ENCODE measurements around the gene EHMT1. TPM values are rescaled to one million over a fixed set of nuclear protein-coding genes. Genes with fewer than 3 reads are reported as not detected.
A peak's percentile ranks its signal among the peaks of the same experiment; 100 is the strongest.

Gene EHMT1
- total RNA-seq, 4 donors from 2014 or later, result 96.4 to 136 (median 118) TPM

- 96 to 97% methylated on average over 13 to 14 of the region's 14 CpGs for WGBS, 2 donors
These were observed 32.0 kb upstream of the EHMT1 start for GRCh38 chr9:137586854-137587253.

GRCh38 chr9:137588311-137588710, 30.5 kb upstream of the EHMT1 start:
- no peak overlapping the region for H3K4me3 ChIP-seq
- TF ChIP-seq POLR2A (IDR thresholded peaks at IDR 0.05) (no peak), EP300 (IDR thresholded peaks at IDR 0.05) (no peak)
- TF ChIP-seq, protein P1, sequence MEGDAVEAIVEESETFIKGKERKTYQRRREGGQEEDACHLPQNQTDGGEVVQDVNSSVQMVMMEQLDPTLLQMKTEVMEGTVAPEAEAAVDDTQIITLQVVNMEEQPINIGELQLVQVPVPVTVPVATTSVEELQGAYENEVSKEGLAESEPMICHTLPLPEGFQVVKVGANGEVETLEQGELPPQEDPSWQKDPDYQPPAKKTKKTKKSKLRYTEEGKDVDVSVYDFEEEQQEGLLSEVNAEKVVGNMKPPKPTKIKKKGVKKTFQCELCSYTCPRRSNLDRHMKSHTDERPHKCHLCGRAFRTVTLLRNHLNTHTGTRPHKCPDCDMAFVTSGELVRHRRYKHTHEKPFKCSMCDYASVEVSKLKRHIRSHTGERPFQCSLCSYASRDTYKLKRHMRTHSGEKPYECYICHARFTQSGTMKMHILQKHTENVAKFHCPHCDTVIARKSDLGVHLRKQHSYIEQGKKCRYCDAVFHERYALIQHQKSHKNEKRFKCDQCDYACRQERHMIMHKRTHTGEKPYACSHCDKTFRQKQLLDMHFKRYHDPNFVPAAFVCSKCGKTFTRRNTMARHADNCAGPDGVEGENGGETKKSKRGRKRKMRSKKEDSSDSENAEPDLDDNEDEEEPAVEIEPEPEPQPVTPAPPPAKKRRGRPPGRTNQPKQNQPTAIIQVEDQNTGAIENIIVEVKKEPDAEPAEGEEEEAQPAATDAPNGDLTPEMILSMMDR (IDR thresholded peaks at IDR 0.05), result no peak
- WGBS, 2 donors, result 87% methylated on average over 7 to 13 of the region's 13 CpGs

More at GRCh38 chr9:137586854-137587253, 32.0 kb upstream of the EHMT1 start:
- DNase-seq (ENCODE audit: low spot score in 2 of 2), result no peak
- H3K4me1 ChIP-seq, result peaks cover 0 to 23% (median 14%) of the 10 kb centered on the region in 4 donors
- no peak overlapping the region for H3K4me3 ChIP-seq
- no peaks in the 10 kb centered on the region for H3K9me3 ChIP-seq
- peaks cover 0 to 67% (median 5%) of the 10 kb centered on the region in 3 donors for H3K36me3 ChIP-seq
- no peak overlapping the region for H3K27ac ChIP-seq
- H3K27me3 ChIP-seq, result no peaks in the 10 kb centered on the region
- TF ChIP-seq POLR2A (IDR thresholded peaks at IDR 0.05) (no peak), EP300 (IDR thresholded peaks at IDR 0.05) (no peak)
- TF ChIP-seq, protein P1 (IDR thresholded peaks at IDR 0.05), result no peak

DNA sequence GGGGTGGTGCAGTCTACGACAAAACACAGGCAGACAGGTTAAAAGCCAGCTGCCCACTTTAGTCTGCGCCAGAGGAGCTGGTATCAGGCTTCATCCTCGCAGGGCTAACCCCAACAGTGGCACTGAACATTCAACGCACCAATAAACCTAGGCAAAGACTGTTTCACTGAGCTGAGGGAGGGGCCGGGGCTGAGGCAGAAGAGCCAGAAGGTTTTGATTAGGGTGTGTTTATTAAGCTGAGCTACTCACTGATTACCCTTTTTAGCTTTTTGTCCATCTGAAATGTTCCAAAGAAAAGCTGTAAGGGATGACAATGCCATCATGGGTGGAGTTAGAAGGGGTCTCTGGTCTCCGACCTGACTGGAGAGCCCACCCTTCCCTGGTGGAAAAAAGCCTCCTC, 29.9 kb upstream of the EHMT1 start:
- DNase-seq (ENCODE audit: low spot score in 2 of 2), result no peak
- peak overlapping the region in 2 of 4 donors; percentile 76 to 93 for H3K4me3 ChIP-seq
- TF ChIP-seq EP300 (IDR thresholded peaks at IDR 0.05), result no peak
- TF ChIP-seq, protein P1 (IDR thresholded peaks at IDR 0.05), result no peak
- no peak for TF ChIP-seq POLR2A (IDR thresholded peaks at IDR 0.05)
- peaks cover 0 to 47% (median 5%) of the 10 kb centered on the region in 3 donors for H3K36me3 ChIP-seq
- H3K27me3 ChIP-seq, result no peaks in the 10 kb centered on the region
- 84 to 87% methylated on average over 6 of the region's 6 CpGs for WGBS, 2 donors
- H3K27ac ChIP-seq, result no peak overlapping the region
- peaks cover 0 to 23% (median 14%) of the 10 kb centered on the region in 4 donors for H3K4me1 ChIP-seq
- no peaks in the 10 kb centered on the region for H3K9me3 ChIP-seq

More at GRCh38 chr9:137588311-137588710, 30.5 kb upstream of the EHMT1 start:
- Histone ChIP-seq H3K27ac (no peak overlapping the region), H3K9me3 (no peaks in the 10 kb centered on the region), H3K4me1 (peaks cover 0 to 23% (median 14%) of the 10 kb centered on the region in 4 donors), H3K36me3 (peaks cover 0 to 52% (median 5%) of the 10 kb centered on the region in 3 donors), H3K27me3 (no peaks in the 10 kb centered on the region)
- DNase-seq (ENCODE audit: low spot score in 2 of 2), result no peak

DNA sequence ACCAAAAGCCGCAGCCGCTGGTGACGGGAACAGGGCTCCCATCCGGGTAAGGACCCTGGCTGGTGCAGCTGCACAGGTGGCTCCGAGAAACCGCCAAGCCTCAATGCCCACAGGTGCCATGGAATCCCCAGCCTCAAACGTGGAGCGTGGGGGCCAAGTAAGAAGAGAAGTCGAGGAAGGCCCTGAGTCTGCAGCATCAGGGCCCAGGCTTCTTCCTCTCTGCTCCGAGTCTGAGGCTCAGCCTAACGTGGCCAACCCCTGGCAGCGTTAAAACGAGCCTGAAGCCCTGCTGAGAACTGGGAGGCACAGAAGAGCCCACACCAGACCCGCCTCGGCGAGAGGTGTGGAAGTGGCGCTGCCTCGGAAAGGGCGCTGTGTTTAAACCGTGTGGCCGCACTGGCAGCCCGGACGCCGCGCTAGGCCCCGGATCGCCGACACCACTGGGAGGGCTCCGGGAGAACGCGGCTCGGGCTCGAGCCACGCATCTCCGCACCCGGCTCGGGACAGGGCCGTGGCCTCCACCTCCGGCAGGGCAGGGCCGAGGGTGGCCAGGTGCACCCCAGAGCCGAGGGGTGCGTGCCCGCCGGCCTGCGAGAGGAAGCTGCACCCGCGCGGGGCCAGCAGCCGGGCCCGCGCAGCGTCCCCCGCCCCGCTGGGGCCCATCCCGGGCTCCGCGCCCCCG, 29.2 kb upstream of the EHMT1 start:
- Histone ChIP-seq H3K9me3 (no peaks in the 10 kb centered on the region), H3K27me3 (no peaks in the 10 kb centered on the region), H3K4me1 (peaks cover 0 to 23% (median 14%) of the 10 kb centered on the region in 4 donors), H3K27ac (peak overlapping the region in 1 of 4 donors; percentile 76), H3K4me3 (peak overlapping the region; percentile 55 to 93 (median 68)), H3K36me3 (peaks cover 0 to 40% (median 5%) of the 10 kb centered on the region in 3 donors)
- TF ChIP-seq POLR2A (IDR thresholded peaks at IDR 0.05), result no peak
- no peak for TF ChIP-seq EP300 (IDR thresholded peaks at IDR 0.05)
- TF ChIP-seq, protein P1 (IDR thresholded peaks at IDR 0.05), result no peak
- no peak for DNase-seq (ENCODE audit: low spot score in 2 of 2)
- 20 to 26% methylated on average over 16 to 23 of the region's 58 CpGs for WGBS, 2 donors

DNA sequence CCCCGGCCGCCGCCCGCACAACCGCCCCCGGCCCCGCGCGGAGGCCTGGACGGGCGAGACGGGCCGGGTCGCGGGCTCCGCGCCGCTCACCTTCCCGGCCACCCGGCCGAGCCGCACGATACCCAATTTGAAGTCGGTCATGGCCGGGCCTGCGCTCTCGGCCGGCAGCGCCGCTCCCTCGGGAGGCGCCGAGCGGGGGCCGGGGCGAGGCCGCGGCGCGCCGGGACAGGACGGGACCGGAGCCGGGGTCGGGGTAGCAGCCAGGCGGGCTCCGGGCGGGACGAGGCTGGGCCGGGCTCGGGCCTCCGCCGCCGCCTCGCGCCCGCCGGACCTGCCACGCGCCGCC, 28.7 kb upstream of the EHMT1 start:
- no CpG with 5 or more reads among the region's 61 CpGs for WGBS, 2 donors
- no peak for DNase-seq (ENCODE audit: low spot score in 2 of 2)
- TF ChIP-seq, protein P1 (IDR thresholded peaks at IDR 0.05), result no peak
- no peak for TF ChIP-seq EP300 (IDR thresholded peaks at IDR 0.05)
- TF ChIP-seq POLR2A (IDR thresholded peaks at IDR 0.05), result no peak

More for the DNA sequence above, 28.7 kb upstream of the EHMT1 start:
- Histone ChIP-seq H3K36me3 (peaks cover 0 to 35% (median 5%) of the 10 kb centered on the region in 3 donors), H3K27ac (peak overlapping the region in 1 of 4 donors; percentile 76), H3K9me3 (no peaks in the 10 kb centered on the region), H3K27me3 (no peaks in the 10 kb centered on the region), H3K4me3 (peak overlapping the region in 3 of 4 donors; percentile 55 to 93 (median 60)), H3K4me1 (peaks cover 0 to 23% (median 14%) of the 10 kb centered on the region in 4 donors)
